ENCODE results near the gene DOCK11. TPM values are rescaled to one million over a fixed set of nuclear protein-coding genes. Genes with fewer than 3 reads are reported as not detected.

The DOCK11 gene
- total RNA-seq, 1 donor from 2014 or later: 3.8 TPM

DNA sequence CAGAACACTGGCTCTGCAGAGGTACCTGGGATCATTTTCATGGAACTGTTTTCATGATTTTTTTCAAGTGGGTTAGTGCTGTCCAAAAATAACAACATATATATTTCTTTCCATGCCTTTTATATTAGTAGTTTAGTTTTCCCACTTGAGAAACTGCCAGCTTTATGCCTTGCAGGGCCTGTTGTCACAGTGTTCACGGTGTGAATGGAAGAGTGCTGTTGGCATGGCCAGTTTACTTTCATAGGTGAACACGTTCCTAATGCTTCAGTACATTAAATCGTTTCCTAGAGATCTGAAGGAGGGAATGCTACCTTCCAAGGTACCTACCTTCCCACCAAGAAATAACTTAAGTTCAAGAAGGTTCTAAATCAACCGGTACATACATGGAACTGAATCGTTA, 12.6 kb downstream of the DOCK11 start:
- no peak for DNase-seq
- intact Hi-C loops (cut with micrococcal nuclease): no loop called here
- Histone ChIP-seq H3K27ac (replicated peaks) (peak overlapping the region; percentile 56), H3K9me3 (replicated peaks) (no peaks in the 10 kb centered on the region), H3K27me3 (ENCODE audit: low read depth) (no peaks in the 10 kb centered on the region), H3K4me3 (no peak overlapping the region), H3K4me1 (no peaks in the 10 kb centered on the region), H3K36me3 (no peaks in the 10 kb centered on the region)
- TF ChIP-seq, protein P1, sequence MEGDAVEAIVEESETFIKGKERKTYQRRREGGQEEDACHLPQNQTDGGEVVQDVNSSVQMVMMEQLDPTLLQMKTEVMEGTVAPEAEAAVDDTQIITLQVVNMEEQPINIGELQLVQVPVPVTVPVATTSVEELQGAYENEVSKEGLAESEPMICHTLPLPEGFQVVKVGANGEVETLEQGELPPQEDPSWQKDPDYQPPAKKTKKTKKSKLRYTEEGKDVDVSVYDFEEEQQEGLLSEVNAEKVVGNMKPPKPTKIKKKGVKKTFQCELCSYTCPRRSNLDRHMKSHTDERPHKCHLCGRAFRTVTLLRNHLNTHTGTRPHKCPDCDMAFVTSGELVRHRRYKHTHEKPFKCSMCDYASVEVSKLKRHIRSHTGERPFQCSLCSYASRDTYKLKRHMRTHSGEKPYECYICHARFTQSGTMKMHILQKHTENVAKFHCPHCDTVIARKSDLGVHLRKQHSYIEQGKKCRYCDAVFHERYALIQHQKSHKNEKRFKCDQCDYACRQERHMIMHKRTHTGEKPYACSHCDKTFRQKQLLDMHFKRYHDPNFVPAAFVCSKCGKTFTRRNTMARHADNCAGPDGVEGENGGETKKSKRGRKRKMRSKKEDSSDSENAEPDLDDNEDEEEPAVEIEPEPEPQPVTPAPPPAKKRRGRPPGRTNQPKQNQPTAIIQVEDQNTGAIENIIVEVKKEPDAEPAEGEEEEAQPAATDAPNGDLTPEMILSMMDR (IDR thresholded peaks at IDR 0.05; ENCODE audit: borderline replicate concordance): no peak

DNA sequence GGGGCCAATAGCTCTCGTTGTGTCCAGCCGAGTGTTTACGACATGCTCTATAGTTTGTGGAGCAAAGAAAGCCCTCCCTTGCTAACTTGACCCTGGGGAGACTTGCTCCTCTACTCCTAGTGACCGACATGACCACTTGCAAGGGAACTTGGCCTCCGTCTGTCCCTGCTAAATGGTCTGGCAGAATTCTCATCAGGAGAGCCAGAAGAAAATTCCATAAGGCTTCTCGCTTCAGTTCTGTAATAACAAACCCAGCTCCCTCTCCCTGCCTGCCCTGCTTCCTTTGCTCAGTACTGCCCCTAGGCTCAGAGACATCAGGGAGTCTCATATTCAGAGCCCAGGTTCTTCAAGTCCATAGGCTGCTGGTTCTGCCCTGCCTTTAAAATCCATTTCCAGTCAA, 13.0 kb downstream of the DOCK11 start:
- Histone ChIP-seq H3K9me3 (replicated peaks) (no peaks in the 10 kb centered on the region), H3K27ac (replicated peaks) (peak overlapping the region; percentile 56), H3K4me1 (no peaks in the 10 kb centered on the region), H3K4me3 (no peak overlapping the region), H3K27me3 (ENCODE audit: low read depth) (no peaks in the 10 kb centered on the region), H3K36me3 (no peaks in the 10 kb centered on the region)
- TF ChIP-seq, protein P1 (IDR thresholded peaks at IDR 0.05; ENCODE audit: borderline replicate concordance): no peak
- intact Hi-C loops (cut with micrococcal nuclease): no loop called here
- DNase-seq: no peak

DNA sequence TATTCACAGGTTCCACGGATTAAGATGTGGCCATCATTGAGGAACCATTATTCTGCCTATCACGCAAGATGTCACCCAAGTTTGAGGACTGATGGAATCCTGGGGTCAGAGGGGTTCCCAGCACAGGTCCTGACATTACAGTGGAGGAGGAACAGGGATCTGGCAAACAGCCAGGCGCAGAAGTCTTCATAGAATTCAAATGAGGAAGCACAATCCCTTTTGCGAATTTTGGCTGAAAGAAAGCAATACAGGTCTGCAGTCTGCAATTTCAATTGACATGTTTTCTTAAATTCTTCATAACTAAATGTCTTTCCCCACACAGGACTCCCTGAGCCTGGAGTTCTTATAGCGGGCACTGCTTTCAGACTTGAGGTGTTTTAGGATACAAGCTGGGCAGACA, 14.5 kb downstream of the DOCK11 start:
- H3K4me3 ChIP-seq: no peak overlapping the region

DNA sequence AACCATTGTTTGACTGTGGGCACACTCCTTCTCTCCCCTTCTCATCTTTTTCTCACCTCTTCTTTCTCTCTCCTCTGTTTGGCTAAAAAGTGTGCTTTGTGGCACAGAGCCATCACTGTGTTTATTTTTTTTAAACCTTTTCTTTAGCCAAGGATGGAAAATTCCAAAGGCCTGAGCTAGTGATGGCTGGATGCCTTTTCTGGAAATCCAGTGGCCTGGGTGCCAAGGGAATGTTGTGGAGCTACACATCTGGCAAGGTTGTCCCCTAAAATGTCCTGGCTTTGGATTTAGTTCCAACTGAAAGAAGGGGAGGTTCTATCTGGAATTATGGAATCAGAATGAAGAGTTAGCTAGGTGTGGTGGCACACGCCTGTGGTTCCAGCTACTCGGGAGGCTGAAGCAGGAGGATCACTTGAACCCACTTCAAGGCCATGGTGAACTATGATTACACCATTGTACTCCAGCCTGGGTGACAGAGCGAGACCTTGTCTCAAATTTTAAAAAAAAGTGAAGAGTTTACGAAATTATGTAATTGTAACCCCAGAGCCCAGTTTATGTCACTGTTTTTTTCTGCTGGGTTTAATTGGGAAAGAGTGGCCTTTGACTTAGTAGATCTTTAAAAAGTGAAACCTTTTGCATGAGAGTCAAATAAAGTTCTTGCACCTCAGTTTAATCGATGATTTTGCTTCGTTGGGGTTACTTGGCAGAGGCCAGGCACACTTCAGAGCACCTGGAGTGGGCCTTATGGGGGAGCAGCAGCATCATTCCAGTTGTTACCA, 17.7 kb downstream of the DOCK11 start:
- H3K4me1 ChIP-seq: no peaks in the 10 kb centered on the region
- peaks cover 6% of the 10 kb centered on the region for H3K9me3 ChIP-seq (replicated peaks)
- H3K27me3 ChIP-seq (ENCODE audit: low read depth): no peaks in the 10 kb centered on the region
- no peak for DNase-seq
- peak overlapping the region; percentile 19 for H3K27ac ChIP-seq (replicated peaks)
- TF ChIP-seq, protein P1 (IDR thresholded peaks at IDR 0.05; ENCODE audit: borderline replicate concordance): no peak
- H3K4me3 ChIP-seq: no peak overlapping the region
- intact Hi-C loops (cut with micrococcal nuclease): no loop called here
- H3K36me3 ChIP-seq: no peaks in the 10 kb centered on the region

More for the DNA sequence above, 14.5 kb downstream of the DOCK11 start:
- no peaks in the 10 kb centered on the region for H3K36me3 ChIP-seq
- TF ChIP-seq, protein P1 (IDR thresholded peaks at IDR 0.05; ENCODE audit: borderline replicate concordance): no peak
- H3K27ac ChIP-seq (replicated peaks): no peak overlapping the region
- intact Hi-C loops (cut with micrococcal nuclease): no loop called here
- DNase-seq: peak; percentile 31
- no peaks in the 10 kb centered on the region for H3K4me1 ChIP-seq
- H3K9me3 ChIP-seq (replicated peaks): peaks cover 5% of the 10 kb centered on the region
- no peaks in the 10 kb centered on the region for H3K27me3 ChIP-seq (ENCODE audit: low read depth)

DNA sequence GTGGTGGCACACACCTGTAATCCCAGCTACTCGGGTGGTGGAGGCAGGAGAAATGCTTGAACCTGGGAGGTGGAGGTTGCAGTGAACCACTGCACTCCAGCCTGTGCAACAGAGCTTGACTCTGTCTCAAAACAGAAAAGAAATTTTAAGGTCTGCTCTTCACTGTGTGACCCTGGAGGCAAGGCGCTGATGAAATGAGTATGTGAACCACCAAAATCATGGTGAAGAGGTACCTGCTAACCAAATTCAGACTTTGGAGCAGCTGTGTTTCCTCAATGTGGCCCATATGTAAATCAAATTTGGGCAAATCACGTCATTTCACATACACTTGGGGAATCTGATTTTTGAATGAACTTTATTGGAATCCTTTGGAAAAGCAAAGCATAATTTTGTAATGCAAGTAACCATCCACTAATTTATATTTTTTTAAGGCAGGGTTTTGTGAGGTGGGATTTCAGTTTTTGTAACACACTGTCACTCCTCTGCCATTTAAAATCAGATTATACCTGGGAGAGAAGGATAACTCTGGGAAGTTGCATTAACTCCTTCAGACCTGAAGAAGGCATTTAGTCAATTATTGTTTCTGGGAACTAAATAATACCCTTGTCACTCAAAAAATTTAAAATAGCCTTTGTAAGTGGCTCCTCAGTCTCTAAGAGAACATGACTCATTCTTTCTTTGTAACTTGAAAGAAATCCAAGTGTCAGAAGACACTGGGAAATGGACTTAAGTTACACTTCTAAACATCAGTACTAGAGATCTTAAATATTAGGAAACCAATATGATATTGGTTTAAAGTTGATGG, 24.0 kb downstream of the DOCK11 start:
- Histone ChIP-seq H3K27me3 (ENCODE audit: low read depth) (no peaks in the 10 kb centered on the region), H3K4me1 (no peaks in the 10 kb centered on the region), H3K27ac (replicated peaks) (peak overlapping the region; percentile 44), H3K4me3 (no peak overlapping the region), H3K9me3 (replicated peaks) (peaks cover 6% of the 10 kb centered on the region), H3K36me3 (no peaks in the 10 kb centered on the region)
- TF ChIP-seq, protein P1 (IDR thresholded peaks at IDR 0.05; ENCODE audit: borderline replicate concordance): no peak
- intact Hi-C loops (cut with micrococcal nuclease): no loop called here
- no peak for DNase-seq

Measured in left ventricle myocardium inferior (tissue), 1 donor.